ENCODE data around the gene NIM1K. TPM values are rescaled to one million over a fixed set of nuclear protein-coding genes. Genes with fewer than 3 reads are reported as not detected.

Gene NIM1K
- total and polyA plus RNA-seq, 4 experiments from 2014 or later: 0.24 to 0.40 (median 0.27) TPM

DNA sequence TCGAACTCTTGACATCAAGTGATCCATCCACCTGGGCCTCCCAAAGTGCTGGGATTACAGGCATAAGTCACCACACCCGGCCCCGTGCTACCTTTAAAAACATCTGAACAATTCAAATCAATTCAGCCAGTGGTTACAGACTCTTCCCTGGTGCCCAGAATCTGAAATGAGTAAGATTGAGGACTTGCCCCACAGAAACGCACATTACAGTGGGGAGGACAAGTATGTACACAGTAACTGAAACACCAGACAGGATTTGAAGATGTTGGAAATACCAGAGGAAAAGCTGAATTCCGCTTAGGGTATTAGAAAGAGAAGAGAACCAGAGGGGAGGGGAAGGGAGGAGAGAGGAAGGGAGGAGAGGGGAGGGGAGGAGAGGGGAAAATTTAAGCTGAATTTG, 17.8 kb downstream of the NIM1K start:
- Mint-ChIP-seq H3K4me1 (no peaks in the 10 kb centered on the region), H3K27ac (no peak overlapping the region), H3K4me3 (no peak overlapping the region), H3K36me3 (no peaks in the 10 kb centered on the region), H3K27me3 (peaks cover 16 to 23% of the 10 kb centered on the region in 2 donors), H3K9me3 (no peaks in the 10 kb centered on the region)
- intact Hi-C loops (cut with micrococcal nuclease): no loop called here
- Histone ChIP-seq H3K36me3 (ENCODE audit: insufficient read depth, low read length) (no peaks in the 10 kb centered on the region), H3K27ac (ENCODE audit: low read depth, low read length) (no peak overlapping the region), H3K27me3 (ENCODE audit: insufficient read depth, low read length) (no peaks in the 10 kb centered on the region), H3K4me3 (ENCODE audit: low read length in 2 of 2) (no peak overlapping the region), H3K4me1 (ENCODE audit: insufficient read depth, low read length) (no peaks in the 10 kb centered on the region), H3K9me3 (ENCODE audit: control insufficient read depth in 1 of 2, low read length in 2 of 2) (no peaks in the 10 kb centered on the region)
- ChIA-PET POLR2A (ENCODE audit: partially characterized antibody) (no interaction called here), CTCF (ENCODE audit: partially characterized antibody) (no interaction called here)
- no peak for DNase-seq

DNA sequence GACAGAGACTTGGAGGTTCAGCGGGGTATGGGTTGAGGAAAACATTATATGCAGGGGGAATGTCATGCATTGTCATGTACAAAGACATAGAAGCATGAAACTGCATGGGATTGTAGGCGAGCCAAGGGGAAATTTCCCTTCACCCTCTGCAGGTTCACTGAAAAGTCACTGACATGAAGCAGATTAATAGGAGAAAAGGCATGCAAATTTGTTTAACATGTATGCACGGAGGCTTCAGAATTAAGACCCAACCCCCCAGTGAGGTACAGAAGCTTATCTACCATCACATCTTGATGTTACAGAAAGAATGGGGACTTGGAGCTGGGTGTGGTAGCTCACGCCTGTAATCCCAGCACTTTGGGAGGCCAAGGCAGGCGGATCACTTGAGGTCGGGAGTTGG, 18.5 kb downstream of the NIM1K start:
- CTCF ChIA-PET (ENCODE audit: partially characterized antibody): no interaction called here
- Histone ChIP-seq H3K9me3 (ENCODE audit: control insufficient read depth in 1 of 2, low read length in 2 of 2) (no peaks in the 10 kb centered on the region), H3K4me3 (ENCODE audit: low read length in 2 of 2) (no peak overlapping the region), H3K27ac (ENCODE audit: low read depth, low read length) (no peak overlapping the region), H3K4me1 (ENCODE audit: insufficient read depth, low read length) (no peaks in the 10 kb centered on the region), H3K36me3 (ENCODE audit: insufficient read depth, low read length) (no peaks in the 10 kb centered on the region), H3K27me3 (ENCODE audit: insufficient read depth, low read length) (no peaks in the 10 kb centered on the region)
- Mint-ChIP-seq H3K27ac (no peak overlapping the region), H3K36me3 (no peaks in the 10 kb centered on the region), H3K27me3 (peaks cover 16 to 23% of the 10 kb centered on the region in 2 donors), H3K4me1 (no peaks in the 10 kb centered on the region), H3K9me3 (no peaks in the 10 kb centered on the region), H3K4me3 (no peak overlapping the region)
- DNase-seq: no peak
- intact Hi-C loops (cut with micrococcal nuclease): no loop called here
- POLR2A ChIA-PET (ENCODE audit: partially characterized antibody): no interaction called here

DNA sequence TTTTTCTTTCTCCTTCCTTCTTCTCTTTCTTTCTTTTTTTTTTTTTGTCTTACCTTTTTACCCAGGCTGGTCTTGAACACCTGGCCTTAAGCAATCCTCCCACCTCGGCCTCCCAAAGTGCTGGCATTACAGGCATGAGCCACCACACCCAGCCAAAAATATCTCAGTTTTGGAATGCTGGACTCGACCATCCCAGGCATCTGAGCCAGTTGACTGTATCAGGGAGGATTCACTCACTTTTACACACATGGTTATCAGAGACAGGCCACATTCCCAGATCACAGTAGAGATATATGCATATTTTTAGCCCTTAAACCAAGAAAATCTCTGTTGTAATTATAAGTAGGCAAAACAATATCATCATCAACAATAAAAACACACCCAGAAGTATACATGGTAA, 21.9 kb downstream of the NIM1K start:
- no peaks in the 10 kb centered on the region for H3K36me3 Mint-ChIP-seq
- Histone ChIP-seq H3K9me3 (ENCODE audit: control insufficient read depth in 1 of 2, low read length in 2 of 2) (no peaks in the 10 kb centered on the region), H3K27ac (ENCODE audit: low read depth, low read length) (no peak overlapping the region), H3K4me3 (ENCODE audit: low read length in 2 of 2) (no peak overlapping the region), H3K4me1 (ENCODE audit: insufficient read depth, low read length) (no peaks in the 10 kb centered on the region), H3K27me3 (ENCODE audit: insufficient read depth, low read length) (no peaks in the 10 kb centered on the region), H3K36me3 (ENCODE audit: insufficient read depth, low read length) (no peaks in the 10 kb centered on the region)
- peaks cover 0 to 2% (median 0%) of the 10 kb centered on the region in 8 donors for H3K9me3 Mint-ChIP-seq
- peaks cover 6 to 12% of the 10 kb centered on the region in 2 donors for H3K27me3 Mint-ChIP-seq
- no peak for DNase-seq
- H3K27ac Mint-ChIP-seq: no peak overlapping the region
- CTCF ChIA-PET (ENCODE audit: partially characterized antibody): no interaction called here
- intact Hi-C loops (cut with micrococcal nuclease): no loop called here
- H3K4me3 Mint-ChIP-seq: no peak overlapping the region
- POLR2A ChIA-PET (ENCODE audit: partially characterized antibody): no interaction called here
- H3K4me1 Mint-ChIP-seq: no peaks in the 10 kb centered on the region

DNA sequence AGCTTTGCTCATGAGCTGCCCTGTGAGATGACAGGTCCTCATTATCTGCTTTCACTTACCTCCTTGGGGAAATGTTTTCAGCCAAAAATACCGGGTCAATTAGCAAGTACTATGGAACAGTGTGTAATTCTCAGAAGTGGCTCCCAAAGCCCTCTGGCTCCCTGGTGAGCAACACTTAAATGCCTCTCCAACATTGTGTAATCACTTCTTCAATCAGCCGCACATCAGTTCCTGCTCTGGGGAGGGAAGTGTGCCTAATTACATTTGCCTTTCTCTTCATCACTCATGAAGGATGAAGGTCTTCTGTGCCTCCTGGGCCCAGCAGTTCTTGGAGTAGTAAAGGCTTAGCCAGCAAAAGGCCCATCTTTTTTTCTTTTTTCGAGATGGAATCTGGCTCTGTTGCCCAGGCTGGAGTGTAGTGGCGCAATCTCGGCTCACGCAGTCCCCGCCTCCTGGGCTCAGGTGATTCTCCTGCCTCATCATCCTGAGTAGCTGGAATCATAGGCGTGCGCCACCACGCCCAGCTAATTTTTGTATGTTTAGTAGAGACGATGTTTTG, 23.1 kb downstream of the NIM1K start:
- H3K9me3 ChIP-seq (ENCODE audit: control insufficient read depth in 1 of 2, low read length in 2 of 2): no peaks in the 10 kb centered on the region
- H3K27me3 ChIP-seq (ENCODE audit: insufficient read depth, low read length): no peaks in the 10 kb centered on the region
- POLR2A ChIA-PET (ENCODE audit: partially characterized antibody): no interaction called here
- Mint-ChIP-seq H3K9me3 (peaks cover 0 to 2% (median 0%) of the 10 kb centered on the region in 8 donors), H3K27ac (peak overlapping the region in 1 of 7 donors; percentile 21), H3K4me3 (no peak overlapping the region), H3K27me3 (peaks cover 5 to 12% of the 10 kb centered on the region in 2 donors), H3K4me1 (no peaks in the 10 kb centered on the region), H3K36me3 (no peaks in the 10 kb centered on the region)
- CTCF ChIA-PET (ENCODE audit: partially characterized antibody): no interaction called here
- H3K4me1 ChIP-seq (ENCODE audit: insufficient read depth, low read length): no peaks in the 10 kb centered on the region
- no peak overlapping the region for H3K27ac ChIP-seq (ENCODE audit: low read depth, low read length)
- intact Hi-C loops (cut with micrococcal nuclease): no loop called here
- DNase-seq: no peak
- no peak overlapping the region for H3K4me3 ChIP-seq (ENCODE audit: low read length in 2 of 2)
- no peaks in the 10 kb centered on the region for H3K36me3 ChIP-seq (ENCODE audit: insufficient read depth, low read length)

DNA sequence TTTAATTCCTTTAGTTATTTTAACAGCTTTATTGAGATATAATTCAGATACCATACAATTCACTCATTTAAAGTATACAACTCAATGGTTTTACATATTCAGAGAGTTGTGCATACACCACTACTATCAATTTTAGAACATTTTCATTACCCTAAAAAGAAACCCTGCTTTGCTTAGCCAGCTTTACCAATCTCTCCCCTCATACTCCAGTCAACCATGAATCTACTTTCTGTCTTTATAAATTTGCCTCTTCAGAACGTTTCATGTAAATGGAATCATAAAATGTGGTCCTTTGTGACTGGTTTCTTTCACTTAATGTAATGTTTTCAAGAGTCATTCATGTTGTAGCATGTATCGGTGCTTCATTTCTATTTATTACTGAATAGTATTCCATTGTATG, 24.9 kb downstream of the NIM1K start:
- no peaks in the 10 kb centered on the region for H3K9me3 ChIP-seq (ENCODE audit: control insufficient read depth in 1 of 2, low read length in 2 of 2)
- H3K27ac ChIP-seq (ENCODE audit: low read depth, low read length): no peak overlapping the region
- no peaks in the 10 kb centered on the region for H3K27me3 ChIP-seq (ENCODE audit: insufficient read depth, low read length)
- H3K4me3 Mint-ChIP-seq: no peak overlapping the region
- no peak overlapping the region for H3K4me3 ChIP-seq (ENCODE audit: low read length in 2 of 2)
- no peaks in the 10 kb centered on the region for H3K36me3 Mint-ChIP-seq
- H3K4me1 Mint-ChIP-seq: no peaks in the 10 kb centered on the region
- CTCF ChIA-PET (ENCODE audit: partially characterized antibody): no interaction called here
- POLR2A ChIA-PET (ENCODE audit: partially characterized antibody): no interaction called here
- no peaks in the 10 kb centered on the region for H3K36me3 ChIP-seq (ENCODE audit: insufficient read depth, low read length)
- peaks cover 0 to 2% (median 0%) of the 10 kb centered on the region in 8 donors for H3K9me3 Mint-ChIP-seq
- no peaks in the 10 kb centered on the region for H3K4me1 ChIP-seq (ENCODE audit: insufficient read depth, low read length)
- DNase-seq: no peak
- H3K27ac Mint-ChIP-seq: no peak overlapping the region
- peaks cover 0 to 2% of the 10 kb centered on the region in 2 donors for H3K27me3 Mint-ChIP-seq
- intact Hi-C loops (cut with micrococcal nuclease): no loop called here

DNA sequence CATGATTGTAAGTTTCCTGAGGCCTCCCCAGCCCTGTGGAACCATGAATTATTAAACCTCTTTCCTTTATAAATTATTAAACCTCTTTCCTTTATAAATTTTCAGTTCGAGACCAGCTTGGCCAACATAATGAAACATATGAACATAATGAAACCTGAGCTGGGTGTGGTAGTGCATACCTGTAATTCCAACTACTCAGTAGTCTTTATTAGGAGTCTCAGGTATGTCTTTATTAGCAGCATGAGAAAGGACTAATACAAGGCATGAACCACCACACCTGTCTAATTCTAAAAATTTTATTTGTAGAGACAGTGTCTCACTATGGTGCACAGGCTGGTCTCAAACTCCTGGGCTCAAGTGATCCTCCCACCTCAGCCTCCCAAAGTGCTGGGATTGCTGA, 27.1 kb downstream of the NIM1K start:
- Histone ChIP-seq H3K9me3 (ENCODE audit: control insufficient read depth in 1 of 2, low read length in 2 of 2) (no peaks in the 10 kb centered on the region), H3K27me3 (ENCODE audit: insufficient read depth, low read length) (no peaks in the 10 kb centered on the region), H3K4me1 (ENCODE audit: insufficient read depth, low read length) (no peaks in the 10 kb centered on the region), H3K36me3 (ENCODE audit: insufficient read depth, low read length) (no peaks in the 10 kb centered on the region), H3K27ac (ENCODE audit: low read depth, low read length) (no peak overlapping the region), H3K4me3 (ENCODE audit: low read length in 2 of 2) (no peak overlapping the region)
- ChIA-PET POLR2A (ENCODE audit: partially characterized antibody) (no interaction called here), CTCF (ENCODE audit: partially characterized antibody) (no interaction called here)
- DNase-seq: no peak
- intact Hi-C loops (cut with micrococcal nuclease): no loop called here
- peaks cover 0 to 2% (median 0%) of the 10 kb centered on the region in 8 donors for H3K9me3 Mint-ChIP-seq
- no peak overlapping the region for H3K27ac Mint-ChIP-seq
- peaks cover 0 to 2% of the 10 kb centered on the region in 2 donors for H3K27me3 Mint-ChIP-seq
- no peak overlapping the region for H3K4me3 Mint-ChIP-seq
- no peaks in the 10 kb centered on the region for H3K4me1 Mint-ChIP-seq
- H3K36me3 Mint-ChIP-seq: no peaks in the 10 kb centered on the region

DNA sequence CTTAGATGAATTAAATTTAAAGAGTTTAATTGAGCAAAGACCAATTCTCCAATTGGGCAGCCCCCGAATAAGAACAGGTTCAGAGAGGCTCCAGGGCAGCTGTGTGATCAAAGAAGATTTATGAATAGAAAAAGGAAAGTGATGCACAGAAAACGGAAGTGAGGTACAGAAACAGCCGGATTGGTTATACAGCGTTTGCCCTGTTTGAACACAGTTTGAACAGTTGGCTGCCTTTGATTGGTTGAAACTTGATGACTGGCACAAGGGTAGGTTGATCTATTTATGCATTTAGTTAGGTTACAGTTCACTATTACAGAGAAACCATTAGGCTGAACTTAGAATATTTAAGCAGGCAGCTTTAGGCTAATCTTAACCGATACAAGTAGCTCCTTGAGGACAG, 29.5 kb downstream of the NIM1K start:
- Histone ChIP-seq H3K4me3 (ENCODE audit: low read length in 2 of 2) (no peak overlapping the region), H3K4me1 (ENCODE audit: insufficient read depth, low read length) (no peaks in the 10 kb centered on the region), H3K27ac (ENCODE audit: low read depth, low read length) (no peak overlapping the region), H3K36me3 (ENCODE audit: insufficient read depth, low read length) (no peaks in the 10 kb centered on the region), H3K27me3 (ENCODE audit: insufficient read depth, low read length) (no peaks in the 10 kb centered on the region), H3K9me3 (ENCODE audit: control insufficient read depth in 1 of 2, low read length in 2 of 2) (no peaks in the 10 kb centered on the region)
- peaks cover 0 to 2% of the 10 kb centered on the region in 2 donors for H3K27me3 Mint-ChIP-seq
- no peak for DNase-seq
- no peaks in the 10 kb centered on the region for H3K36me3 Mint-ChIP-seq
- ChIA-PET POLR2A (ENCODE audit: partially characterized antibody) (no interaction called here), CTCF (ENCODE audit: partially characterized antibody) (interaction anchor here (0.8 kb wide), 1 partner anchor 27 kb away, joined by 3 read pairs; no protein-coding TSS in a partner anchor)
- peaks cover 0 to 2% (median 0%) of the 10 kb centered on the region in 8 donors for H3K9me3 Mint-ChIP-seq
- H3K4me1 Mint-ChIP-seq: no peaks in the 10 kb centered on the region
- no peak overlapping the region for H3K27ac Mint-ChIP-seq
- H3K4me3 Mint-ChIP-seq: no peak overlapping the region
- intact Hi-C loops (cut with micrococcal nuclease): no loop called here

Data from CD4-positive, alpha-beta memory T cell (primary cell).